ENCODE results near the gene TMEM80.

Gene TMEM80

GRCh38 chr11:745428-745827, 49.8 kb downstream of the TMEM80 start:
- no peak for DNase-seq (ENCODE audit: low read depth)

GRCh38 chr11:746289-747157, 50.9 kb downstream of the TMEM80 start:
- DNase-seq (ENCODE audit: low read depth): no peak

GRCh38 chr11:747158-748006, 51.8 kb downstream of the TMEM80 start, which contains the start of gene TALDO1:
TALDO1 (plus strand) TSS chr11:747464; CDS start chr11:747482, 18 bp downstream.
- DNase-seq (ENCODE audit: low read depth): peak; percentile 60

- DNase-seq (ENCODE audit: low read depth): no peak
Measured at GRCh38 chr11:748007-748359, 52.4 kb downstream of the TMEM80 start.

GRCh38 chr11:749731-750130, 54.1 kb downstream of the TMEM80 start:
- DNase-seq (ENCODE audit: low read depth): no peak

Measured in T follicular helper cell (primary cell).